PFSK-1 (cell line): ENCODE results near the gene FAM53B.

Experiments
- POLR2AphosphoS5 ChIP-seq: IDR thresholded peaks from 2 replicates; pipeline ENCODE4 v1.6.1; 2012; ENCODE audit warnings: low read depth, mild to moderate bottlenecking, control low read depth, low read length, moderate library complexity
- SIN3A ChIP-seq: IDR thresholded peaks from 2 replicates; pipeline ENCODE4 v1.6.1; 2012; ENCODE audit warnings: mild to moderate bottlenecking, low read length, moderate library complexity, borderline replicate concordance; ENCODE audit not compliant: insufficient read depth
- TAF1 ChIP-seq: IDR thresholded peaks from 2 replicates; pipeline ENCODE4 v1.6.1; 2012; ENCODE audit warnings: low read length, control low read depth, borderline replicate concordance; ENCODE audit not compliant: insufficient read depth
- TF ChIP-seq, protein P1 (sequence below), 2 experiments: IDR thresholded peaks; 2 replicates each; pipeline versions ENCODE4 v1.6.1 to v1.8.0; 2011 to 2012; ENCODE audit warnings: low read depth in 2 of 2, low read length in 2 of 2, control low read depth in 1 of 2, inconsistent platforms in 1 of 2, mild to moderate bottlenecking in 1 of 2, moderate library complexity in 1 of 2; ENCODE audit not compliant: insufficient read depth in 1 of 2

- TF ChIP-seq, protein P1, sequence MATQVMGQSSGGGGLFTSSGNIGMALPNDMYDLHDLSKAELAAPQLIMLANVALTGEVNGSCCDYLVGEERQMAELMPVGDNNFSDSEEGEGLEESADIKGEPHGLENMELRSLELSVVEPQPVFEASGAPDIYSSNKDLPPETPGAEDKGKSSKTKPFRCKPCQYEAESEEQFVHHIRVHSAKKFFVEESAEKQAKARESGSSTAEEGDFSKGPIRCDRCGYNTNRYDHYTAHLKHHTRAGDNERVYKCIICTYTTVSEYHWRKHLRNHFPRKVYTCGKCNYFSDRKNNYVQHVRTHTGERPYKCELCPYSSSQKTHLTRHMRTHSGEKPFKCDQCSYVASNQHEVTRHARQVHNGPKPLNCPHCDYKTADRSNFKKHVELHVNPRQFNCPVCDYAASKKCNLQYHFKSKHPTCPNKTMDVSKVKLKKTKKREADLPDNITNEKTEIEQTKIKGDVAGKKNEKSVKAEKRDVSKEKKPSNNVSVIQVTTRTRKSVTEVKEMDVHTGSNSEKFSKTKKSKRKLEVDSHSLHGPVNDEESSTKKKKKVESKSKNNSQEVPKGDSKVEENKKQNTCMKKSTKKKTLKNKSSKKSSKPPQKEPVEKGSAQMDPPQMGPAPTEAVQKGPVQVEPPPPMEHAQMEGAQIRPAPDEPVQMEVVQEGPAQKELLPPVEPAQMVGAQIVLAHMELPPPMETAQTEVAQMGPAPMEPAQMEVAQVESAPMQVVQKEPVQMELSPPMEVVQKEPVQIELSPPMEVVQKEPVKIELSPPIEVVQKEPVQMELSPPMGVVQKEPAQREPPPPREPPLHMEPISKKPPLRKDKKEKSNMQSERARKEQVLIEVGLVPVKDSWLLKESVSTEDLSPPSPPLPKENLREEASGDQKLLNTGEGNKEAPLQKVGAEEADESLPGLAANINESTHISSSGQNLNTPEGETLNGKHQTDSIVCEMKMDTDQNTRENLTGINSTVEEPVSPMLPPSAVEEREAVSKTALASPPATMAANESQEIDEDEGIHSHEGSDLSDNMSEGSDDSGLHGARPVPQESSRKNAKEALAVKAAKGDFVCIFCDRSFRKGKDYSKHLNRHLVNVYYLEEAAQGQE (IDR thresholded peaks at IDR 0.05; ENCODE audit: insufficient read depth in 1 of 2, low read depth in 2 of 2, low read length in 2 of 2) = no peak
- TF ChIP-seq POLR2AphosphoS5 = no peak
- TF ChIP-seq SIN3A = no peak
- TF ChIP-seq TAF1 = no peak
These were observed 36.6 kb downstream of the FAM53B start for GRCh38 chr10:124707551-124707950.
